ENCODE data around the gene TMEM116. TPM values are rescaled to one million over a fixed set of nuclear protein-coding genes. Genes with fewer than 3 reads are reported as not detected.

The TMEM116 gene
- total and polyA plus RNA-seq, 2 of the 4 experiments (the other 2 are of a cell fraction): 5.5 to 8.4 TPM

DNA sequence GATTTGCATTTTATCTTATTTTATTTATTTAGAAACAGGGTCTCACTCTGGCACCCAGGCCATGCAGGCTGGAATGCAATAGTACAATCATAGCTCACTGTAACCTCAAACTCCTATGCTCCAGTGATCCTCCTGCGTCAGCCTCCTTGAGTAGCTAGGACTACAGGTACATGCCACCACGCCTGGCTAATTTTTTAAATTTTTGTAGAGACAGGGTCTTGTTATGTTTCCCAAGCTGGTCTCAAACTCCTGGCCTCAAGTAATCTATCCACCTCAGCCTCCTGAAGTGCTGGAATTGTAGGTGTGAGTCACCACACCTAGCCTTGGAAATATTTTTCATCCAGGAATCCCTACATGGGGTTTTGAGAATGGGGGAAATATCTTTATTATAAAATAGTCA lies 86.3 kb downstream of the TMEM116 start:
- Histone ChIP-seq H2BK120ac (ENCODE audit: low read depth, low read length) (no peak overlapping the region), H3K18ac (ENCODE audit: low read depth, low read length) (no peak overlapping the region), H3K9me1 (ENCODE audit: insufficient read depth, low read length) (no peaks in the 10 kb centered on the region), H3K79me1 (ENCODE audit: low read depth in 1 of 2, low read length in 2 of 2) (no peaks in the 10 kb centered on the region), H3K9ac (ENCODE audit: low read depth, low read length) (no peak overlapping the region), H3K4me2 (ENCODE audit: low read depth, low read length) (no peak overlapping the region), H4K91ac (ENCODE audit: insufficient read depth, low read depth, low read length) (no peak overlapping the region), H3K14ac (replicated peaks; ENCODE audit: low read depth, low read length) (no peak overlapping the region), H4K20me1 (ENCODE audit: insufficient read depth, low read length) (no peaks in the 10 kb centered on the region), H2BK15ac (ENCODE audit: low read depth, low read length) (no peak overlapping the region), H3K9me3 (ENCODE audit: control insufficient read depth, insufficient read depth, low read length) (no peaks in the 10 kb centered on the region), H3K27ac (ENCODE audit: insufficient read depth, low read length) (no peak overlapping the region), H4K5ac (ENCODE audit: low read depth, low read length) (no peak overlapping the region), H3K23ac (ENCODE audit: low read depth, low read length) (no peak overlapping the region), H2AK5ac (ENCODE audit: low read depth, low read length) (no peak overlapping the region), H4K8ac (ENCODE audit: low read depth in 2 of 2, low read length in 2 of 2) (no peak overlapping the region), H3K4me1 (ENCODE audit: control insufficient read depth, insufficient read depth, low read length) (no peaks in the 10 kb centered on the region), H2AFZ (replicated peaks; ENCODE audit: low read length, poor library complexity) (no peak overlapping the region), H3K4ac (ENCODE audit: low read depth, low read length) (no peak overlapping the region), H2AK9ac (replicated peaks; ENCODE audit: low read depth, low read length, poor library complexity) (no peak overlapping the region), H3K36me3 (ENCODE audit: control insufficient read depth, insufficient read depth, low read length) (no peaks in the 10 kb centered on the region), H2BK20ac (ENCODE audit: low read depth, low read length) (no peak overlapping the region), H3K27me3 (ENCODE audit: control insufficient read depth, insufficient read depth, low read length) (no peaks in the 10 kb centered on the region), H3K56ac (ENCODE audit: extremely low read depth, insufficient read depth, low read length) (no peak overlapping the region), H3K4me3 (ENCODE audit: insufficient read depth, low read depth, low read length) (no peak overlapping the region), H2BK5ac (ENCODE audit: low read depth, low read length, poor library complexity, severe bottlenecking) (no peak overlapping the region)
- intact Hi-C loops (cut with micrococcal nuclease): no loop called here
- no CpG with 5 or more reads among the region's 2 CpGs for WGBS, 2 experiments (ENCODE audit: extremely low coverage in 2 of 2, insufficient read length in 1 of 2)
- dilution Hi-C loops (cut with HindIII; ENCODE audit: low sequenced_read_pairs, unreplicated experiment): no loop called here
- TF ChIP-seq CHD1 (IDR thresholded peaks at IDR 0.05; ENCODE audit: low read depth, low read length) (no peak), RAD21 (IDR thresholded peaks at IDR 0.05; ENCODE audit: low read length) (no peak), NFE2L2 (IDR thresholded peaks at IDR 0.05; ENCODE audit: low read depth, low read length) (no peak), POLR2A (IDR thresholded peaks at IDR 0.05; ENCODE audit: low read depth, low read length) (no peak), MAZ (IDR thresholded peaks at IDR 0.05; ENCODE audit: borderline replicate concordance, low read depth, low read length) (no peak), RFX5 (IDR thresholded peaks at IDR 0.05; ENCODE audit: low read depth, low read length) (no peak), SMC3 (IDR thresholded peaks at IDR 0.05; ENCODE audit: low read depth, low read length) (no peak), RCOR1 (IDR thresholded peaks at IDR 0.05; ENCODE audit: insufficient replicate concordance, low read length) (no peak), CEBPB (IDR thresholded peaks at IDR 0.05; ENCODE audit: low read depth, low read length) (no peak), BHLHE40 (IDR thresholded peaks at IDR 0.05; ENCODE audit: low read depth, low read length) (no peak), FOS (IDR thresholded peaks at IDR 0.05; ENCODE audit: low read depth, low read length) (no peak), MAFK (IDR thresholded peaks at IDR 0.05; ENCODE audit: low read depth, low read length) (no peak), MXI1 (IDR thresholded peaks at IDR 0.05; ENCODE audit: borderline replicate concordance, low read depth, low read length) (no peak)
- TF ChIP-seq, protein P1, sequence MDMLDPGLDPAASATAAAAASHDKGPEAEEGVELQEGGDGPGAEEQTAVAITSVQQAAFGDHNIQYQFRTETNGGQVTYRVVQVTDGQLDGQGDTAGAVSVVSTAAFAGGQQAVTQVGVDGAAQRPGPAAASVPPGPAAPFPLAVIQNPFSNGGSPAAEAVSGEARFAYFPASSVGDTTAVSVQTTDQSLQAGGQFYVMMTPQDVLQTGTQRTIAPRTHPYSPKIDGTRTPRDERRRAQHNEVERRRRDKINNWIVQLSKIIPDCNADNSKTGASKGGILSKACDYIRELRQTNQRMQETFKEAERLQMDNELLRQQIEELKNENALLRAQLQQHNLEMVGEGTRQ (IDR thresholded peaks at IDR 0.05; ENCODE audit: low read depth, low read length): no peak
- TF ChIP-seq, protein P2, sequence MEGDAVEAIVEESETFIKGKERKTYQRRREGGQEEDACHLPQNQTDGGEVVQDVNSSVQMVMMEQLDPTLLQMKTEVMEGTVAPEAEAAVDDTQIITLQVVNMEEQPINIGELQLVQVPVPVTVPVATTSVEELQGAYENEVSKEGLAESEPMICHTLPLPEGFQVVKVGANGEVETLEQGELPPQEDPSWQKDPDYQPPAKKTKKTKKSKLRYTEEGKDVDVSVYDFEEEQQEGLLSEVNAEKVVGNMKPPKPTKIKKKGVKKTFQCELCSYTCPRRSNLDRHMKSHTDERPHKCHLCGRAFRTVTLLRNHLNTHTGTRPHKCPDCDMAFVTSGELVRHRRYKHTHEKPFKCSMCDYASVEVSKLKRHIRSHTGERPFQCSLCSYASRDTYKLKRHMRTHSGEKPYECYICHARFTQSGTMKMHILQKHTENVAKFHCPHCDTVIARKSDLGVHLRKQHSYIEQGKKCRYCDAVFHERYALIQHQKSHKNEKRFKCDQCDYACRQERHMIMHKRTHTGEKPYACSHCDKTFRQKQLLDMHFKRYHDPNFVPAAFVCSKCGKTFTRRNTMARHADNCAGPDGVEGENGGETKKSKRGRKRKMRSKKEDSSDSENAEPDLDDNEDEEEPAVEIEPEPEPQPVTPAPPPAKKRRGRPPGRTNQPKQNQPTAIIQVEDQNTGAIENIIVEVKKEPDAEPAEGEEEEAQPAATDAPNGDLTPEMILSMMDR (conservative IDR thresholded peaks at IDR 0.05; ENCODE audit: low read depth, low read length): no peak
- TF ChIP-seq, protein P3, sequence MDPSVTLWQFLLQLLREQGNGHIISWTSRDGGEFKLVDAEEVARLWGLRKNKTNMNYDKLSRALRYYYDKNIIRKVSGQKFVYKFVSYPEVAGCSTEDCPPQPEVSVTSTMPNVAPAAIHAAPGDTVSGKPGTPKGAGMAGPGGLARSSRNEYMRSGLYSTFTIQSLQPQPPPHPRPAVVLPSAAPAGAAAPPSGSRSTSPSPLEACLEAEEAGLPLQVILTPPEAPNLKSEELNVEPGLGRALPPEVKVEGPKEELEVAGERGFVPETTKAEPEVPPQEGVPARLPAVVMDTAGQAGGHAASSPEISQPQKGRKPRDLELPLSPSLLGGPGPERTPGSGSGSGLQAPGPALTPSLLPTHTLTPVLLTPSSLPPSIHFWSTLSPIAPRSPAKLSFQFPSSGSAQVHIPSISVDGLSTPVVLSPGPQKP (IDR thresholded peaks at IDR 0.05; ENCODE audit: borderline replicate concordance, low read depth, low read length): no peak
- POLR2A ChIA-PET (ENCODE audit: unreplicated experiment): no interaction called here
- in situ Hi-C loops (cut with MboI; ENCODE audit: low sequenced_read_pairs): no loop called here
- ATAC-seq (ENCODE audit: low read depth): no peak
- no TSS peak for BruUV-seq (replicated peaks)
- no peak for DNase-seq
- CTCF ChIA-PET: no interaction called here
